ENCODE results near the gene OSCP1.

Gene OSCP1

GRCh38 chr1:36380782-36381181 is 69.5 kb downstream of the OSCP1 start:
- DNase-seq, result no peak

GRCh38 chr1:36380143-36380619 is 70.1 kb downstream of the OSCP1 start:
- DNase-seq, result no peak

- DNase-seq, result no peak
Observed at GRCh38 chr1:36377791-36378492, 72.3 kb downstream of the OSCP1 start.

- no peak for DNase-seq
Observed at GRCh38 chr1:36372617-36373016, 77.6 kb downstream of the OSCP1 start.

GRCh38 chr1:36369061-36369861 is 81.0 kb downstream of the OSCP1 start:
- DNase-seq, result peak; percentile 86
